ENCODE measurements around the gene GNGT1.

The GNGT1 gene

DNA sequence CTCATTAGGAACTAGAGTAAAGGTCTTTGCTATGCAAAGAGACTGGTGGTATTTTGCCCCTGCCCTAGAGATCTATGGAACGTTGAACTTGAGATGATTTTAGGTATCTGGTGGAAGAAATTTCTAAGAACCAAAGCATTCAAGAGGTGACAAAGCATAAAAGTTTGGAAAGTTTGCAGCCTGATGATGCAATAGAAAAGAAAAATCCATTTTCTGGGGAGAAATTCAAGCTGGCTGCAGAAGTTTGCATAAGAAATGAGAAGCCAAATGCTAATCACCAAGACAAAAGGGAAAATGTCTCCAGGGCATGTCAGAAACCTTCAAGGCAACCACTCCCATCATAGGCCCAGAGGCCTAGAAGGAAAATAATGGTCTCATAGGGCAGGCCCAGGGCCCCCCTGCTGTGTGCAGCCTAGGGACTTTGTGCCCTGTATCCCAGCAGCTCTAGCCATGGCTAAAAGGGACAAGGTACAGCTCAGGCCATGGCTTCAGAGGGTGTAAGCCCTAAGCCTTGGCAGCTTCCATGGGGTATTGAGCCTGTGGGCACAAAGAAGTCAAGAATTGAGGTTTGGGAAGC, 32.3 kb upstream of the GNGT1 start:
- DNase-seq (ENCODE audit: low read depth) = no peak
- H3K4me3 ChIP-seq (ENCODE audit: low read depth, low read length) = no peak overlapping the region
- no peak for TF ChIP-seq CTCF (IDR thresholded peaks at IDR 0.05; ENCODE audit: low read depth, low read length, missing control alignments)
- in situ Hi-C loops (cut with HindIII; ENCODE audit: low sequenced_read_pairs) = no loop called here

- no peak overlapping the region for H3K4me3 ChIP-seq (ENCODE audit: low read depth, low read length)
- DNase-seq (ENCODE audit: low read depth) = no peak
- TF ChIP-seq CTCF (IDR thresholded peaks at IDR 0.05; ENCODE audit: low read depth, low read length, missing control alignments) = no peak
- in situ Hi-C loops (cut with HindIII; ENCODE audit: low sequenced_read_pairs) = no loop called here
These were observed 28.6 kb upstream of the GNGT1 start for GRCh38 chr7:93877742-93878141.

- DNase-seq (ENCODE audit: low read depth) = no peak
- no peak for TF ChIP-seq CTCF (IDR thresholded peaks at IDR 0.05; ENCODE audit: low read depth, low read length, missing control alignments)
- in situ Hi-C loops (cut with HindIII; ENCODE audit: low sequenced_read_pairs) = no loop called here
These were observed 27.0 kb upstream of the GNGT1 start for GRCh38 chr7:93879356-93879755.

GRCh38 chr7:93882468-93882867, 23.9 kb upstream of the GNGT1 start:
- no peak overlapping the region for H3K4me3 ChIP-seq (ENCODE audit: low read depth, low read length)
- no peak for TF ChIP-seq CTCF (IDR thresholded peaks at IDR 0.05; ENCODE audit: low read depth, low read length, missing control alignments)
- no peak for DNase-seq (ENCODE audit: low read depth)
- in situ Hi-C loops (cut with HindIII; ENCODE audit: low sequenced_read_pairs) = no loop called here

More at GRCh38 chr7:93879356-93879755, 27.0 kb upstream of the GNGT1 start:
- no peak overlapping the region for H3K4me3 ChIP-seq (ENCODE audit: low read depth, low read length)

GRCh38 chr7:93883078-93883916, 23.1 kb upstream of the GNGT1 start:
- no peak for TF ChIP-seq CTCF (IDR thresholded peaks at IDR 0.05; ENCODE audit: low read depth, low read length, missing control alignments)
- no peak overlapping the region for H3K4me3 ChIP-seq (ENCODE audit: low read depth, low read length)
- in situ Hi-C loops (cut with HindIII; ENCODE audit: low sequenced_read_pairs) = no loop called here
- no peak for DNase-seq (ENCODE audit: low read depth)

DNA sequence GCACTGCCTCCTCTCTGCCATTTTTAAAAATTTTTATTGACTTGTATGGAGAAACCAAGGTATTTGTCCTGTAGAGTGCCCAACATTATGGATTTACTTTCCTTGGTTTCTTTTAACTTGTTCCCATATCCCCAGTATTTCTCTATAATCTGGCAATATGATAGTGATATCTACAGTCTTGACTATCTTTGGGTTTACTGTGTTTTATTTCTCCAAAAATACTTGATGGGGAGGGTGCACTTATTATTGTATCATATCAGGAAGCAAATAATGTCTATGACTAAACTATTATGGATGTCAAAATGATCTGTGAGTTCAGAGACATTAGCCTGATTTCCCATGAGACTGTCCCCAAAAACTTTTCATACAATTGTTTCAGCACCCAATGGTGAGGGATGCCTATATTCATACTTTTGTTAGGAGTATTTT, 22.4 kb upstream of the GNGT1 start:
- TF ChIP-seq CTCF (IDR thresholded peaks at IDR 0.05; ENCODE audit: low read depth, low read length, missing control alignments) = no peak
- H3K4me3 ChIP-seq (ENCODE audit: low read depth, low read length) = no peak overlapping the region
- DNase-seq (ENCODE audit: low read depth) = no peak
- in situ Hi-C loops (cut with HindIII; ENCODE audit: low sequenced_read_pairs) = no loop called here
